Caco-2 (cell line): ENCODE results near the gene GLYATL1B. TPM values are rescaled to one million over a fixed set of nuclear protein-coding genes. Genes with fewer than 3 reads are reported as not detected.
A peak's percentile ranks its signal among the peaks of the same experiment; 100 is the strongest.
"Not testable (repeated sequence)": the region's sequence is repeated elsewhere in the genome, so short reads cannot be mapped to it uniquely, and the experiment has no call there.

ENCODE experiments used
- BruUV-seq: library from RNA; stranded (reverse); fragments of 400-500 nt; replicated peaks from 2 replicates; lab custom pipeline; 2021; lab: Mats Ljungman, UMichigan
- CTCF ChIA-PET: fragments of 300-600 bp; sonication (Branson Sonifier 250); formaldehyde crosslinking; loops from one replicate; lab custom pipeline; 2022; ENCODE audit warnings: antibody characterized with exemption; lab: Charles Lee
- POLR2A ChIA-PET: fragments of 300-600 bp; sonication (Branson Sonifier 250); formaldehyde crosslinking; loops from one replicate; lab custom pipeline; 2022; ENCODE audit warnings: antibody characterized with exemption; lab: Charles Lee
- DNase-seq, 2 experiments: peaks; one replicate each; pipeline versions ENCODE4 v3.0.0 to v3.0.0-alpha.2; 2020 to 2022
- H3K27me3 ChIP-seq: replicated peaks from 2 replicates; pipeline ENCODE4 v1.6.0; 2011; ENCODE audit warnings: low read length; ENCODE audit not compliant: control insufficient read depth, insufficient read depth
- H3K36me3 ChIP-seq: 2 replicates; pipeline ENCODE4 v1.5.1; 2011; ENCODE audit warnings: low read length; ENCODE audit not compliant: control insufficient read depth, insufficient read depth
- H3K4me1 ChIP-seq: fragments of 250-450 bp; sonication (Bioruptor Pico); 2 replicates; pipeline ENCODE4 v1.5.1; 2020; ENCODE audit warnings: mild to moderate bottlenecking
- H3K4me3 ChIP-seq: 2 replicates; pipeline ENCODE4 v1.5.1; 2011; ENCODE audit warnings: low read depth, mild to moderate bottlenecking, control low read depth, low read length
- H3K9me3 ChIP-seq: fragments of 250-450 bp; sonication (Bioruptor Pico); 2 replicates; pipeline ENCODE4 v1.5.1; 2020; ENCODE audit warnings: mild to moderate bottlenecking, moderate library complexity
- H3K27ac Mint-ChIP-seq: one replicate; pipeline ENCODE4 v1.8.0; 2022; ENCODE audit warnings: mixed read lengths; ENCODE audit not compliant: unreplicated experiment
- H3K27me3 Mint-ChIP-seq: one replicate; pipeline ENCODE4 v1.8.0; 2022; ENCODE audit warnings: mixed read lengths; ENCODE audit not compliant: insufficient read depth, unreplicated experiment
- H3K36me3 Mint-ChIP-seq: one replicate; pipeline ENCODE4 v1.8.0; 2022; ENCODE audit warnings: mild to moderate bottlenecking, mixed read lengths; ENCODE audit not compliant: insufficient read depth, unreplicated experiment
- H3K4me1 Mint-ChIP-seq: one replicate; pipeline ENCODE4 v1.8.0; 2022; ENCODE audit warnings: low read depth, mixed read lengths; ENCODE audit not compliant: unreplicated experiment
- H3K4me3 Mint-ChIP-seq: one replicate; pipeline ENCODE4 v1.8.0; 2022; ENCODE audit warnings: mild to moderate bottlenecking, moderate library complexity, mixed read lengths; ENCODE audit not compliant: unreplicated experiment
- H3K9me3 Mint-ChIP-seq: one replicate; pipeline ENCODE4 v1.8.0; 2022; ENCODE audit warnings: mixed read lengths; ENCODE audit not compliant: unreplicated experiment
- CTCF ChIP-seq, 2 experiments: fragments of 200-600 bp in 1 of 2; IDR thresholded peaks; 1 replicate in 1 of 2; 2 replicates in 1 of 2; pipeline versions ENCODE4 v1.5.1 to v1.8.0; 2011 to 2022; ENCODE audit warnings: antibody characterized with exemption in 1 of 2, control low read depth in 1 of 2, inconsistent platforms in 1 of 2, low read depth in 1 of 2, low read length in 1 of 2, mild to moderate bottlenecking in 1 of 2, moderate library complexity in 1 of 2; ENCODE audit not compliant: insufficient read depth in 1 of 2, severe bottlenecking in 1 of 2, unreplicated experiment in 1 of 2
- intact Hi-C: fragments of 100-400 bp; cut with micrococcal nuclease; formaldehyde crosslinking; loops from one replicate; pipeline ENCODE4 v1.10.0; 2022; ENCODE audit not compliant: unreplicated experiment
- total RNA-seq: library from RNA; stranded (reverse); gene quantifications from 2 replicates; pipeline ENCODE4 v1.2.3, GENCODE V29; 2022

The GLYATL1B gene
- total RNA-seq, 1 experiment from 2014 or later, result not detected

GRCh38 chr11:59053387-59053786 is 32.7 kb upstream of the GLYATL1B start:
- Histone ChIP-seq H3K4me3 (no peak overlapping the region), H3K27me3 (no peaks in the 10 kb centered on the region), H3K36me3 (no peaks in the 10 kb centered on the region), H3K4me1 (no peaks in the 10 kb centered on the region), H3K9me3 (no peaks in the 10 kb centered on the region)
- Mint-ChIP-seq H3K4me3 (no peak overlapping the region), H3K4me1 (peaks cover 12% of the 10 kb centered on the region), H3K27ac (no peak overlapping the region), H3K36me3 (no peaks in the 10 kb centered on the region), H3K27me3 (no peaks in the 10 kb centered on the region), H3K9me3 (no peaks in the 10 kb centered on the region)
- ChIA-PET CTCF (no interaction called here), POLR2A (no interaction called here)
- DNase-seq, result peak in 1 of 2 experiments; percentile 71
- peak; percentile 53 to 57 for TF ChIP-seq CTCF (IDR thresholded peaks at IDR 0.05; ENCODE audit: insufficient read depth in 1 of 2, low read depth in 1 of 2, low read length in 1 of 2, severe bottlenecking in 1 of 2, unreplicated experiment in 1 of 2)
- intact Hi-C loops, result loop anchor here (1.0 kb wide), 1 partner anchor 105 kb away; no protein-coding TSS in a partner anchor
- BruUV-seq, result no TSS peak

- H3K27me3 Mint-ChIP-seq, H3K36me3 Mint-ChIP-seq, H3K9me3 Mint-ChIP-seq: not testable (repeated sequence)
Measured at GRCh38 chr11:59058120-59059033, 27.7 kb upstream of the GLYATL1B start.

GRCh38 chr11:59060096-59060495 is 26.0 kb upstream of the GLYATL1B start:
- H3K36me3 Mint-ChIP-seq, H3K4me3 Mint-ChIP-seq, H3K27ac Mint-ChIP-seq, POLR2A ChIA-PET, H3K27me3 ChIP-seq, BruUV-seq, H3K4me3 ChIP-seq, CTCF ChIA-PET, intact Hi-C loops, H3K36me3 ChIP-seq, H3K4me1 ChIP-seq, H3K27me3 Mint-ChIP-seq, H3K9me3 Mint-ChIP-seq, H3K9me3 ChIP-seq, DNase-seq: not testable (repeated sequence)
- H3K4me1 Mint-ChIP-seq, result peaks cover 12% of the 10 kb centered on the region

More at GRCh38 chr11:59058120-59059033, 27.7 kb upstream of the GLYATL1B start:
- BruUV-seq, H3K9me3 ChIP-seq, H3K27me3 ChIP-seq, H3K27ac Mint-ChIP-seq, H3K36me3 ChIP-seq, H3K4me1 ChIP-seq: not testable (repeated sequence)
- TF ChIP-seq CTCF (IDR thresholded peaks at IDR 0.05; ENCODE audit: insufficient read depth in 1 of 2, low read depth in 1 of 2, low read length in 1 of 2, severe bottlenecking in 1 of 2, unreplicated experiment in 1 of 2), result peak; percentile 94 to 96
- peak overlapping the region; percentile 30 for H3K4me3 ChIP-seq
- CTCF ChIA-PET, result interaction anchor here (0.6 to 1.5 kb wide), 32 partner anchors 9 to 998 kb away, joined by 3 to 30 read pairs (median 3); partner anchors contain the start of genes DTX4, FAM111A and FAM111B
- DNase-seq, result peak; percentile 89 to 94
- intact Hi-C loops, result loop anchor here (1.0 kb wide), 11 partner anchors 59 to 490 kb away; no protein-coding TSS in a partner anchor
- POLR2A ChIA-PET, result interaction anchor here (0.6 to 1.2 kb wide), 2 partner anchors 47 to 48 kb away, joined by 3 to 5 read pairs; partner anchors contain the start of gene FAM111B
- peak overlapping the region; percentile 72 for H3K4me3 Mint-ChIP-seq
- H3K4me1 Mint-ChIP-seq, result peaks cover 12% of the 10 kb centered on the region
